Stimulated activated CD8-positive, alpha-beta memory T cell treated with anti-CD3 and anti-CD28 coated beads, Interleukin-7, amount 100 ng/mL, for 24 hours (primary cell): ENCODE results near the gene ZNF496.

Experiments used
- DNase-seq: peaks from one replicate; pipeline ENCODE4 v3.0.0-alpha.2; 2020; ENCODE audit warnings: low read depth

The ZNF496 gene

GRCh38 chr1:247326411-247327130, 5.1 kb downstream of the ZNF496 start:
- no peak for DNase-seq

GRCh38 chr1:247324923-247325322, 6.7 kb downstream of the ZNF496 start:
- no peak for DNase-seq

GRCh38 chr1:247324204-247324787, 7.4 kb downstream of the ZNF496 start:
- no peak for DNase-seq

- peak; percentile 11 for DNase-seq
Observed at GRCh38 chr1:247322849-247323586, 8.6 kb downstream of the ZNF496 start.

- no peak for DNase-seq
Observed at GRCh38 chr1:247322442-247322841, 9.2 kb downstream of the ZNF496 start.

- no peak for DNase-seq
Observed at GRCh38 chr1:247317702-247318101, 14.0 kb downstream of the ZNF496 start.

GRCh38 chr1:247316590-247317197, 15.0 kb downstream of the ZNF496 start:
- no peak for DNase-seq

- DNase-seq: no peak
Observed at GRCh38 chr1:247304031-247304430, 27.6 kb downstream of the ZNF496 start.

- DNase-seq: no peak
Observed at GRCh38 chr1:247303216-247303615, 28.5 kb downstream of the ZNF496 start.

- DNase-seq: no peak
Observed at GRCh38 chr1:247301176-247301540, 30.5 kb downstream of the ZNF496 start.

- DNase-seq: no peak
Observed at GRCh38 chr1:247300491-247301175, 31.0 kb downstream of the ZNF496 start.

- no peak for DNase-seq
Observed at GRCh38 chr1:247299723-247300381, 31.8 kb downstream of the ZNF496 start.

- no peak for DNase-seq
Observed at GRCh38 chr1:247298701-247299100, 33.0 kb downstream of the ZNF496 start.

- no peak for DNase-seq
Observed at GRCh38 chr1:247298124-247298481, 33.6 kb downstream of the ZNF496 start.

GRCh38 chr1:247297263-247298123, 34.2 kb downstream of the ZNF496 start:
- no peak for DNase-seq

GRCh38 chr1:247296599-247297180, 35.0 kb downstream of the ZNF496 start:
- no peak for DNase-seq

- DNase-seq: no peak
Observed at GRCh38 chr1:247295746-247296145, 35.9 kb downstream of the ZNF496 start.

GRCh38 chr1:247295274-247295684, 36.4 kb downstream of the ZNF496 start:
- DNase-seq: no peak

- no peak for DNase-seq
Observed at GRCh38 chr1:247294282-247294681, 37.4 kb downstream of the ZNF496 start.

GRCh38 chr1:247293047-247293446, 38.6 kb downstream of the ZNF496 start:
- no peak for DNase-seq
